Sigmoid colon (tissue), 4 donors: ENCODE data around the gene HSD17B11.

ENCODE experiments used
- CTCF ChIP-seq, 4 experiments: fragments of 450-650 bp in 3 of 4; fragments of 200-600 bp in 1 of 4; IDR thresholded peaks; one replicate each; pipeline ENCODE4 v1.5.1; 2016 to 2019; ENCODE audit warnings: antibody characterized with exemption in 4 of 4, mild to moderate bottlenecking in 3 of 4, moderate library complexity in 2 of 4
- EP300 ChIP-seq, 4 donors: sonication (generic); formaldehyde crosslinking; IDR thresholded peaks; one replicate each; pipeline ENCODE4 v1.6.1; 2017; ENCODE audit warnings: antibody characterized with exemption in 4 of 4
- POLR2A ChIP-seq, 2 donors: fragments of 450-650 bp; IDR thresholded peaks; one replicate each; pipeline ENCODE4 v1.6.1; 2016; ENCODE audit warnings: antibody characterized with exemption in 2 of 2, mild to moderate bottlenecking in 2 of 2, moderate library complexity in 2 of 2
- POLR2AphosphoS5 ChIP-seq, 4 donors: sonication (generic); formaldehyde crosslinking; IDR thresholded peaks; one replicate each; pipeline ENCODE4 v1.6.1; 2017; ENCODE audit warnings: antibody characterized with exemption in 4 of 4

- TF ChIP-seq POLR2AphosphoS5 (IDR thresholded peaks at IDR 0.05) (no peak), CTCF (IDR thresholded peaks at IDR 0.05) (no peak), EP300 (IDR thresholded peaks at IDR 0.05) (no peak), POLR2A (IDR thresholded peaks at IDR 0.05) (no peak)
Measured at GRCh38 chr4:87356832-87357526, 34.0 kb downstream of the HSD17B11 start.
